ENCODE data around the gene NRP1. TPM values are rescaled to one million over a fixed set of nuclear protein-coding genes. Genes with fewer than 3 reads are reported as not detected.
"Not testable (repeated sequence)": the region's sequence is repeated elsewhere in the genome, so short reads cannot be mapped to it uniquely, and the experiment has no call there.

NRP1 gene
- total RNA-seq, 1 donor from 2014 or later: 16.1 TPM

GRCh38 chr10:33142295-33142694 lies 192.2 kb downstream of the NRP1 start:
- Mint-ChIP-seq H3K27me3 (ENCODE audit: low read depth) (no peaks in the 10 kb centered on the region), H3K9me3 (no peaks in the 10 kb centered on the region), H3K4me3 (no peak overlapping the region), H3K36me3 (ENCODE audit: low read depth) (peaks cover 3% of the 10 kb centered on the region), H3K4me1 (peaks cover 35% of the 10 kb centered on the region), H3K27ac (ENCODE audit: unreplicated experiment) (no peak overlapping the region)
- TF ChIP-seq CTCF (conservative IDR thresholded peaks at IDR 0.05): no peak
- no peak for DNase-seq (ENCODE audit: low read depth, low spot score)

GRCh38 chr10:33141251-33141650 lies 193.2 kb downstream of the NRP1 start:
- TF ChIP-seq CTCF (conservative IDR thresholded peaks at IDR 0.05): no peak
- Mint-ChIP-seq H3K4me3 (no peak overlapping the region), H3K9me3 (no peaks in the 10 kb centered on the region), H3K27me3 (ENCODE audit: low read depth) (no peaks in the 10 kb centered on the region), H3K4me1 (peaks cover 25% of the 10 kb centered on the region), H3K36me3 (ENCODE audit: low read depth) (no peaks in the 10 kb centered on the region), H3K27ac (ENCODE audit: unreplicated experiment) (no peak overlapping the region)
- DNase-seq (ENCODE audit: low read depth, low spot score): no peak

- H3K27ac Mint-ChIP-seq (ENCODE audit: unreplicated experiment): no peak overlapping the region
- no peaks in the 10 kb centered on the region for H3K27me3 Mint-ChIP-seq (ENCODE audit: low read depth)
- H3K36me3 Mint-ChIP-seq (ENCODE audit: low read depth): no peaks in the 10 kb centered on the region
- H3K4me3 Mint-ChIP-seq: no peak overlapping the region
- DNase-seq (ENCODE audit: low read depth, low spot score): no peak
- H3K4me1 Mint-ChIP-seq: peaks cover 13% of the 10 kb centered on the region
- no peak for TF ChIP-seq CTCF (conservative IDR thresholded peaks at IDR 0.05)
- H3K9me3 Mint-ChIP-seq: no peaks in the 10 kb centered on the region
Measured at GRCh38 chr10:33139181-33139646, 195.3 kb downstream of the NRP1 start.

- not testable (repeated sequence) for H3K4me3 Mint-ChIP-seq; H3K36me3 Mint-ChIP-seq (ENCODE audit: low read depth); DNase-seq (ENCODE audit: low read depth, low spot score); H3K9me3 Mint-ChIP-seq; H3K27me3 Mint-ChIP-seq (ENCODE audit: low read depth); H3K27ac Mint-ChIP-seq (ENCODE audit: unreplicated experiment)
- peaks cover 11% of the 10 kb centered on the region for H3K4me1 Mint-ChIP-seq
Measured at GRCh38 chr10:33138686-33139085, 195.8 kb downstream of the NRP1 start.

- Mint-ChIP-seq H3K27ac (ENCODE audit: unreplicated experiment) (no peak overlapping the region), H3K36me3 (ENCODE audit: low read depth) (no peaks in the 10 kb centered on the region), H3K4me3 (no peak overlapping the region), H3K4me1 (peaks cover 5% of the 10 kb centered on the region), H3K27me3 (ENCODE audit: low read depth) (no peaks in the 10 kb centered on the region), H3K9me3 (no peaks in the 10 kb centered on the region)
- DNase-seq (ENCODE audit: low read depth, low spot score): no peak
- no peak for TF ChIP-seq CTCF (conservative IDR thresholded peaks at IDR 0.05)
Measured at GRCh38 chr10:33137356-33138005, 197.0 kb downstream of the NRP1 start.

- no peak for TF ChIP-seq CTCF (conservative IDR thresholded peaks at IDR 0.05)
- DNase-seq (ENCODE audit: low read depth, low spot score): no peak
- H3K36me3 Mint-ChIP-seq (ENCODE audit: low read depth): no peaks in the 10 kb centered on the region
- H3K27ac Mint-ChIP-seq (ENCODE audit: unreplicated experiment): no peak overlapping the region
- no peaks in the 10 kb centered on the region for H3K9me3 Mint-ChIP-seq
- H3K27me3 Mint-ChIP-seq (ENCODE audit: low read depth): no peaks in the 10 kb centered on the region
- H3K4me3 Mint-ChIP-seq: no peak overlapping the region
- H3K4me1 Mint-ChIP-seq: peaks cover 5% of the 10 kb centered on the region
Measured at GRCh38 chr10:33136781-33137180, 197.7 kb downstream of the NRP1 start.

Measured in neural crest cell (in vitro differentiated cells).